ENCODE results near the gene ZFAND2B.

- no peak for TF ChIP-seq CTCF (IDR thresholded peaks at IDR 0.05; ENCODE audit: low read depth, low read length)
- TF ChIP-seq EZH2phosphoT487 (IDR thresholded peaks at IDR 0.05; ENCODE audit: low read depth) = no peak
Observed at GRCh38 chr2:219228911-219229304, 22.3 kb downstream of the ZFAND2B start.

Data from OCI-LY3 (cell line).